Astrocyte (in vitro differentiated cells and primary cell): Measurements from ENCODE around the gene KIAA0825. TPM values are rescaled to one million over a fixed set of nuclear protein-coding genes. Genes with fewer than 3 reads are reported as not detected.

Experiments used
- DNase-seq: peaks from one replicate; pipeline ENCODE4 v3.0.0-alpha.2; 2010; ENCODE audit warnings: low read depth
- FAIRE-seq: peaks from 2 replicates; lab custom pipeline; 2011; peaks lifted over from hg19 to GRCh38; lab: Jason Lieb, UNC
- H2AFZ ChIP-seq: 2 replicates; pipeline ENCODE4 v1.6.0; 2012; ENCODE audit warnings: low read depth, low read length, inconsistent platforms
- H3K27ac ChIP-seq: 2 replicates; pipeline ENCODE4 v1.5.1; 2011; ENCODE audit warnings: low read depth, low read length, inconsistent platforms
- H3K27me3 ChIP-seq: 2 replicates; pipeline ENCODE4 v1.6.0; 2011; ENCODE audit warnings: low read length, inconsistent platforms; ENCODE audit not compliant: insufficient read depth
- H3K36me3 ChIP-seq: 2 replicates; pipeline ENCODE4 v1.5.1; 2011; ENCODE audit warnings: low read length, inconsistent platforms; ENCODE audit not compliant: insufficient read depth
- H3K4me1 ChIP-seq: 2 replicates; pipeline ENCODE4 v1.5.1; 2011; ENCODE audit warnings: low read length, inconsistent platforms; ENCODE audit not compliant: insufficient read depth
- H3K4me2 ChIP-seq: 2 replicates; pipeline ENCODE4 v1.6.0; 2012; ENCODE audit warnings: low read length, inconsistent platforms
- H3K4me3 ChIP-seq: 2 replicates; pipeline ENCODE4 v1.5.1; 2011; ENCODE audit warnings: low read depth, mild to moderate bottlenecking, low read length, inconsistent platforms; ENCODE audit not compliant: insufficient read depth
- H3K79me2 ChIP-seq: 2 replicates; pipeline ENCODE4 v1.6.0; 2012; ENCODE audit warnings: mild to moderate bottlenecking, low read length, inconsistent platforms; ENCODE audit not compliant: insufficient read depth
- H3K9ac ChIP-seq: 2 replicates; pipeline ENCODE4 v1.6.0; 2012; ENCODE audit warnings: mild to moderate bottlenecking, low read length, inconsistent platforms
- H3K9me3 ChIP-seq: 2 replicates; pipeline ENCODE4 v1.5.1; 2012; ENCODE audit warnings: low read depth, mild to moderate bottlenecking, low read length, inconsistent platforms; ENCODE audit not compliant: insufficient read depth
- H4K20me1 ChIP-seq: 2 replicates; pipeline ENCODE4 v1.6.0; 2012; ENCODE audit warnings: low read length, inconsistent platforms; ENCODE audit not compliant: insufficient read depth
- H3K27ac Mint-ChIP-seq: one replicate; pipeline ENCODE4 v1.8.0; 2021; ENCODE audit warnings: mild to moderate bottlenecking, mixed read lengths; ENCODE audit not compliant: unreplicated experiment
- H3K27me3 Mint-ChIP-seq: one replicate; pipeline ENCODE4 v1.8.0; 2021; ENCODE audit warnings: low read depth, mixed read lengths; ENCODE audit not compliant: unreplicated experiment
- H3K36me3 Mint-ChIP-seq: one replicate; pipeline ENCODE4 v1.8.0; 2021; ENCODE audit warnings: low read depth, mixed read lengths; ENCODE audit not compliant: unreplicated experiment
- H3K4me1 Mint-ChIP-seq: one replicate; pipeline ENCODE4 v1.8.0; 2021; ENCODE audit warnings: low read depth, mixed read lengths; ENCODE audit not compliant: unreplicated experiment
- H3K4me3 Mint-ChIP-seq: one replicate; pipeline ENCODE4 v1.8.0; 2021; ENCODE audit warnings: mild to moderate bottlenecking, moderate library complexity, mixed read lengths; ENCODE audit not compliant: unreplicated experiment
- H3K9me3 Mint-ChIP-seq: one replicate; pipeline ENCODE4 v1.8.0; 2021; ENCODE audit warnings: mild to moderate bottlenecking, mixed read lengths; ENCODE audit not compliant: unreplicated experiment
- CTCF ChIP-seq: IDR thresholded peaks from 2 replicates; pipeline ENCODE4 v1.5.1; 2011; ENCODE audit warnings: low read depth, mild to moderate bottlenecking, inconsistent platforms, low read length, moderate library complexity; ENCODE audit not compliant: insufficient read depth
- EZH2 ChIP-seq: IDR thresholded peaks from 2 replicates; pipeline ENCODE4 v1.6.1; 2012; ENCODE audit warnings: mild to moderate bottlenecking, low read length, inconsistent platforms; ENCODE audit not compliant: insufficient read depth
- total RNA-seq: library from RNA; stranded (reverse); gene quantifications from 2 replicates; pipeline ENCODE4 v1.2.1, GENCODE V29; 2021

The KIAA0825 gene
- total RNA-seq, 1 donor from 2014 or later: 2.5 TPM

- H4K20me1 ChIP-seq: no peaks in the 10 kb centered on the region
- no peak overlapping the region for H2AFZ ChIP-seq
- Mint-ChIP-seq H3K27ac (no peak overlapping the region), H3K4me1 (no peaks in the 10 kb centered on the region), H3K27me3 (no peaks in the 10 kb centered on the region), H3K4me3 (no peak overlapping the region), H3K36me3 (no peaks in the 10 kb centered on the region), H3K9me3 (peaks cover 1% of the 10 kb centered on the region)
- H3K27ac ChIP-seq: no peak overlapping the region
- no peaks in the 10 kb centered on the region for H3K36me3 ChIP-seq
- H3K4me3 ChIP-seq: no peak overlapping the region
- no peak for TF ChIP-seq CTCF
- TF ChIP-seq EZH2: no peak
- DNase-seq: no peak
- no peak overlapping the region for H3K4me2 ChIP-seq
- H3K4me1 ChIP-seq: no peaks in the 10 kb centered on the region
- H3K79me2 ChIP-seq: no peaks in the 10 kb centered on the region
- no peak for FAIRE-seq
- no peaks in the 10 kb centered on the region for H3K27me3 ChIP-seq
- no peaks in the 10 kb centered on the region for H3K9me3 ChIP-seq
- no peak overlapping the region for H3K9ac ChIP-seq
These were observed 117.0 kb downstream of the KIAA0825 start for GRCh38 chr5:94501365-94501764.

DNA sequence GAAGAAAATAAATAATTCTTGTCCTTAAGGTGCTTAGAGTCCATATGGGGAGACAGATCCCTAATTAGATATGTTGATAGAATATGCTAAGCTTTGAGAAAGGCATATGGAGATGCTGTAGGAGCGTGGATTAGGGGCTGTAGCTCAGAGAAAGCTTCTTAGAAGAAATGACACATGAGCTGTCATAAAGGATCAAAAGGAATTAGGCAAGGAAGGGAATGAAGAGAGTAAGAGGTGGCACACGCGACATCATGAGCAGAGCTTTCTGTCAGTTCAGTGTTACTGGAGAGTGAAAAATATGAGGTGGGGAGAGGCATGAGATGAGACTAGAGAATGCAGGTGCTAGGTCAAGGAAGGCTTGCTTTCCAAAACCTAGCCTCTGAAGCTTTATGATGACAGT is 118.6 kb downstream of the KIAA0825 start:
- no peaks in the 10 kb centered on the region for H3K27me3 ChIP-seq

More for the DNA sequence above, 118.6 kb downstream of the KIAA0825 start:
- H3K9ac ChIP-seq: no peak overlapping the region
- no peak overlapping the region for H3K4me3 ChIP-seq
- no peak overlapping the region for H3K27ac Mint-ChIP-seq
- H2AFZ ChIP-seq: no peak overlapping the region
- no peaks in the 10 kb centered on the region for H4K20me1 ChIP-seq
- H3K27me3 Mint-ChIP-seq: no peaks in the 10 kb centered on the region
- no peaks in the 10 kb centered on the region for H3K36me3 ChIP-seq
- H3K4me2 ChIP-seq: no peak overlapping the region
- FAIRE-seq (no peak), DNase-seq (no peak)
- H3K4me1 Mint-ChIP-seq: no peaks in the 10 kb centered on the region
- no peaks in the 10 kb centered on the region for H3K4me1 ChIP-seq
- H3K27ac ChIP-seq: no peak overlapping the region
- TF ChIP-seq CTCF (no peak), EZH2 (no peak)
- no peaks in the 10 kb centered on the region for H3K9me3 ChIP-seq
- no peak overlapping the region for H3K4me3 Mint-ChIP-seq
- H3K79me2 ChIP-seq: no peaks in the 10 kb centered on the region
- H3K9me3 Mint-ChIP-seq: peaks cover 1% of the 10 kb centered on the region
- H3K36me3 Mint-ChIP-seq: no peaks in the 10 kb centered on the region
